HUES6 (cell line): Measurements from ENCODE around the gene JMJD7.

Source experiments
- H3K27ac ChIP-seq: 2 replicates; pipeline ENCODE4 v1.7.0; 2013; ENCODE audit warnings: low read depth, mild to moderate bottlenecking, low read length, inconsistent platforms
- H3K27me3 ChIP-seq: 2 replicates; pipeline ENCODE4 v1.6.1; 2013; ENCODE audit warnings: low read length; ENCODE audit not compliant: control insufficient read depth, insufficient read depth
- H3K36me3 ChIP-seq: 2 replicates; pipeline ENCODE4 v1.6.1; 2013; ENCODE audit warnings: low read length; ENCODE audit not compliant: control insufficient read depth, insufficient read depth
- H3K4me1 ChIP-seq: 2 replicates; pipeline ENCODE4 v1.6.1; 2013; ENCODE audit warnings: low read length; ENCODE audit not compliant: control insufficient read depth, insufficient read depth
- H3K4me3 ChIP-seq: 2 replicates; pipeline ENCODE4 v1.5.1; 2013; ENCODE audit warnings: low read depth, low read length
- H3K9ac ChIP-seq: one replicate; pipeline ENCODE4 v1.6.1; 2013; ENCODE audit warnings: mild to moderate bottlenecking, low read length
- H3K9me3 ChIP-seq: 2 replicates; pipeline ENCODE4 v1.6.1; 2013; ENCODE audit warnings: low read depth, low read length; ENCODE audit not compliant: control insufficient read depth, insufficient read depth

Gene JMJD7

GRCh38 chr15:41886741-41887140 is 58.8 kb downstream of the JMJD7 start:
- H3K27me3 ChIP-seq: peaks cover 20% of the 10 kb centered on the region
- H3K36me3 ChIP-seq: no peaks in the 10 kb centered on the region
- no peaks in the 10 kb centered on the region for H3K9me3 ChIP-seq

GRCh38 chr15:41887161-41887560 is 59.3 kb downstream of the JMJD7 start:
- no peaks in the 10 kb centered on the region for H3K36me3 ChIP-seq
- no peaks in the 10 kb centered on the region for H3K9me3 ChIP-seq
- peaks cover 14% of the 10 kb centered on the region; the same call in 1 of the 2 replicates for H3K4me1 ChIP-seq
- peaks cover 17% of the 10 kb centered on the region for H3K27me3 ChIP-seq
- no peak overlapping the region for H3K4me3 ChIP-seq
- H3K9ac ChIP-seq: no peak overlapping the region
- H3K27ac ChIP-seq: no peak overlapping the region

More at GRCh38 chr15:41886741-41887140, 58.8 kb downstream of the JMJD7 start:
- Histone ChIP-seq H3K4me3 (no peak overlapping the region), H3K9ac (no peak overlapping the region), H3K4me1 (peaks cover 14% of the 10 kb centered on the region; the same call in 1 of the 2 replicates), H3K27ac (no peak overlapping the region)
